Fibroblast of pulmonary artery (primary cell): Measurements from ENCODE around the gene TMEM186.
"Not testable (repeated sequence)": the region's sequence is repeated elsewhere in the genome, so short reads cannot be mapped to it uniquely, and the experiment has no call there.

Experiments used
- DNase-seq: peaks from one replicate; pipeline ENCODE4 v3.0.0-alpha.2; 2010; ENCODE audit warnings: low read depth
- H3K4me3 ChIP-seq: replicated peaks from 2 replicates; pipeline ENCODE4 v1.5.1; 2011; ENCODE audit warnings: low read depth, mild to moderate bottlenecking, control low read depth, low read length, moderate library complexity
- CTCF ChIP-seq: IDR thresholded peaks from 2 replicates; pipeline ENCODE4 v1.5.1; 2011; ENCODE audit warnings: mild to moderate bottlenecking, control low read depth, low read length, inconsistent platforms; ENCODE audit errors: missing control alignments

Gene TMEM186

GRCh38 chr16:8797364-8798173 is at the start of gene TMEM186, which contains the start of gene PMM2:
Gene TMEM186 (minus strand): TSS chr16:8797639. CDS start chr16:8797614, 25 bp downstream.
Gene PMM2 (plus strand): TSS chr16:8797839. CDS start chr16:8797883, 44 bp downstream.
- peak; percentile 96 for DNase-seq
- TF ChIP-seq CTCF, result no peak
- H3K4me3 ChIP-seq, result peak within 1 kb of the TSS; percentile 100

GRCh38 chr16:8847145-8847544 is 49.7 kb upstream of the TMEM186 start:
- no peak for TF ChIP-seq CTCF
- no peak for DNase-seq
- H3K4me3 ChIP-seq, result no peak overlapping the region

GRCh38 chr16:8846401-8846932 is 49.0 kb upstream of the TMEM186 start:
- H3K4me3 ChIP-seq, result no peak overlapping the region
- no peak for DNase-seq
- TF ChIP-seq CTCF, result no peak

GRCh38 chr16:8845699-8846298 is 48.4 kb upstream of the TMEM186 start:
- TF ChIP-seq CTCF, result no peak
- no peak overlapping the region for H3K4me3 ChIP-seq
- no peak for DNase-seq

- not testable (repeated sequence) for DNase-seq, H3K4me3 ChIP-seq
Measured at GRCh38 chr16:8843296-8843695, 45.9 kb upstream of the TMEM186 start.

- not testable (repeated sequence) for DNase-seq, H3K4me3 ChIP-seq
Measured at GRCh38 chr16:8842016-8842415, 44.6 kb upstream of the TMEM186 start.

GRCh38 chr16:8837594-8837993 is 40.2 kb upstream of the TMEM186 start:
- H3K4me3 ChIP-seq, result not testable (repeated sequence)

GRCh38 chr16:8836797-8837196 is 39.4 kb upstream of the TMEM186 start:
- not testable (repeated sequence) for DNase-seq, H3K4me3 ChIP-seq

More at GRCh38 chr16:8837594-8837993, 40.2 kb upstream of the TMEM186 start:
- not testable (repeated sequence) for DNase-seq

- DNase-seq, result no peak
- no peak overlapping the region for H3K4me3 ChIP-seq
- no peak for TF ChIP-seq CTCF
Measured at GRCh38 chr16:8832717-8833105, 35.3 kb upstream of the TMEM186 start.
